Measurements from ENCODE around the gene PRR13. TPM values are rescaled to one million over a fixed set of nuclear protein-coding genes. Genes with fewer than 3 reads are reported as not detected.

Gene PRR13
- total RNA-seq, 1 donor from 2014 or later: 20.6 TPM

DNA sequence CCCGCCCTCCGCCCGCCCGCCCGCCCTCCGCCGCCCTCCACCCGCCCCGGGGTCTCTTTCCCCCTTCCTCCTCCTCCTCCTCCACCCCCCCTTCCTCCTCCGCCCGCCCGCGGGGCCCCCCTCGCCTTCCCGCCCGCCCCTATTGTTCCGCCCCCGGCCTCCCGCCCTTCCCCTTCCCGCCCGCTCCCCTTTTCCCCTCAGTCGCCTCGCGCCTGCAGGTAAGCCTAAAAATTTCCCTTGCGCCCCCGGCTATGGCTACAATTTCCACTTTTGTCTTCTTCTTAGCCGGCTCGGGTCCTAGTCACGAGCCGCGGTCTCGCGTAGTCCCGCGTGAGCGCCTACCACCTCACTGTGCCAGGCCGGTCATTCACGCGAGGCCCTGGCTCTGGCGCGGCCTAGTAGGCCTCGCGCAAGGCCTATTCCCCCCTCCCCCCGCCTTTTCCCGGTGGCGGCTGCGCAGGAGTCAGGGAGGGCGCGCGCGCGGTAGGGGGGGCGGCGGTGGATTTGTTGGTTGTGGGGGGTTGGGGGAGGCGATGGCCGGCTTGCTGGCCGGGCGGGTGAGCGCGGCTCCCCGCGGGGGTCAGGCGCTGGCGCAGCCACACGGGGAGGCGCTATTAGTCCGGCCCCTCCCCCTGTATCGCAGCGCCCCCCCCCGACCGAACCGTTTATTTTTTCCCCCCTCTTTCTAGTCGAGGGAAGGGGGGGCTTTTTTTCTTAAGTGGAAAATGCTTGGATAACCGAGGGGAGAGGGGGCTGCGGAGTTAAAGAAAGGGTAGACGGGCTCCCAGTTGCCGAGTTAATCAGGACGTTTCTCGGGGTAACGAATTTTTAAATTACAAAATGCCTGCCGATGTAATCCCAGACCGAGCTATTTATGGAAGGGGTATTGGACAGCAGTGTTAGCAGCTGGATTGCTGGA lies 10.9 kb downstream of the PRR13 start:
- intact Hi-C loops (cut with DNase I): loop anchor here (1.0 to 2.0 kb wide), 3 partner anchors 11 to 48 kb away; partner anchors contain the start of gene PRR13
- peaks cover 10 to 13% of the 10 kb centered on the region in 2 donors for H3K4me1 ChIP-seq
- no peaks in the 10 kb centered on the region for H3K9me3 ChIP-seq
- H3K27ac ChIP-seq: peak overlapping the region; percentile 91 to 97
- H3K36me3 ChIP-seq: peaks cover 37 to 43% of the 10 kb centered on the region in 2 donors
- peak overlapping the region; percentile 74 to 91 for H3K4me3 ChIP-seq
- peak in 2 of 3 experiments; percentile 37 to 53 for TF ChIP-seq CTCF (IDR thresholded peaks at IDR 0.05)
- DNase-seq (ENCODE audit: low spot score in 2 of 2): peak; percentile 65 to 90
- H3K27me3 ChIP-seq: no peaks in the 10 kb centered on the region

GRCh38 chr12:53453953-53454640 lies 12.6 kb downstream of the PRR13 start:
- intact Hi-C loops (cut with DNase I): loop anchor here (2.0 kb wide), 1 partner anchor 39 kb away; no protein-coding TSS in a partner anchor
- H3K4me3 ChIP-seq: peak overlapping the region; percentile 74 to 91
- peaks cover 49 to 52% of the 10 kb centered on the region in 2 donors for H3K36me3 ChIP-seq
- H3K27ac ChIP-seq: no peak overlapping the region
- H3K9me3 ChIP-seq: no peaks in the 10 kb centered on the region
- no peaks in the 10 kb centered on the region for H3K27me3 ChIP-seq
- TF ChIP-seq CTCF (IDR thresholded peaks at IDR 0.05): no peak
- H3K4me1 ChIP-seq: peaks cover 10 to 13% of the 10 kb centered on the region in 2 donors
- DNase-seq (ENCODE audit: low spot score in 2 of 2): no peak

DNA sequence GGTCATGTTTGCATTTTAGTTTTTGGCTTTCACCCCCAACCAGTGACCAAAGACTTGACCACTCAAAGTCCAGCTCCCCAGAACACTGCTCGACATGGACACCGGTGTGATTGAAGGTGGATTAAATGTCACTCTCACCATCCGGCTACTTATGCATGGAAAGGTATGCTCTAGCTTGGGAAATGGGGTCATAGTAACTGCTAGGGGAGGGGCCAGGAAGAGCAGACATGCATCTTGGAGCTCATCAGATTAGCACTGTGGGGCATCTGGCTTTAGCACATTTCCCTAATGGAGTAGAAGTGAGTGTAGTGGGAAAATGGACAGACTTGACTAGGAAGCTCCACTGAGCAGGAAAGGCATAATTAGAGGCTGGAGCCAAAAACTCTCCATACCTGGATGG lies 13.2 kb downstream of the PRR13 start:
- no peak overlapping the region for H3K27ac ChIP-seq

GRCh38 chr12:53456654-53457366 lies 15.3 kb downstream of the PRR13 start:
- Histone ChIP-seq H3K4me1 (peaks cover 10 to 13% of the 10 kb centered on the region in 2 donors), H3K36me3 (peaks cover 75 to 79% of the 10 kb centered on the region in 2 donors), H3K4me3 (no peak overlapping the region), H3K9me3 (no peaks in the 10 kb centered on the region), H3K27ac (no peak overlapping the region), H3K27me3 (no peaks in the 10 kb centered on the region)
- TF ChIP-seq CTCF (IDR thresholded peaks at IDR 0.05): no peak
- intact Hi-C loops (cut with DNase I): no loop called here
- DNase-seq (ENCODE audit: low spot score in 2 of 2): peak in 1 of 2 donors; percentile 21

More for the DNA sequence above, 13.2 kb downstream of the PRR13 start:
- TF ChIP-seq CTCF (IDR thresholded peaks at IDR 0.05): no peak
- Histone ChIP-seq H3K36me3 (peaks cover 54 to 58% of the 10 kb centered on the region in 2 donors), H3K4me1 (peaks cover 10 to 13% of the 10 kb centered on the region in 2 donors), H3K4me3 (no peak overlapping the region), H3K9me3 (no peaks in the 10 kb centered on the region), H3K27me3 (no peaks in the 10 kb centered on the region)
- no peak for DNase-seq (ENCODE audit: low spot score in 2 of 2)
- intact Hi-C loops (cut with DNase I): no loop called here

DNA sequence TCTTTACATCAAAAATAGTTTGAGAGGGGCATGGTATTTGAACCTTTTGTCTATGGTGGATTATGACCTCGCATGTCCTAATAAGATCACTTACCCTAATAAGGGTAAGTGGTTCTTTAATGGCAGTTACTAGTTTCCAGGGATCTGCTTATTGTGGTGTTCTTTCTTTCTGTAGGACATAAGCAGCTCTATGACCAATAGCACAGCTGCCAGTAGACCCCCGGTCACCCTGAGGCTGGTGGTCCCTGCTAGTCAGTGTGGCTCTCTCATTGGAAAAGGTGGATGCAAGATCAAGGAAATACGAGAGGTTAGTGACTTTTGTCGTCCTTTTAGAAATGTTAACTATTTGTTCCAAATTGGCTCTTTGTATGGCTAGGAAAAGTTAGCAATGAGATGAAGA lies 17.6 kb downstream of the PRR13 start:
- Histone ChIP-seq H3K4me1 (peaks cover 3% of the 10 kb centered on the region in 2 donors), H3K4me3 (no peak overlapping the region), H3K27ac (no peak overlapping the region), H3K36me3 (peaks cover 98 to 100% of the 10 kb centered on the region in 2 donors), H3K27me3 (no peaks in the 10 kb centered on the region), H3K9me3 (no peaks in the 10 kb centered on the region)
- intact Hi-C loops (cut with DNase I): no loop called here
- DNase-seq (ENCODE audit: low spot score in 2 of 2): no peak
- no peak for TF ChIP-seq CTCF (IDR thresholded peaks at IDR 0.05)

Measured in ascending aorta (tissue), 2 donors.